Tibial nerve (tissue), 4 donors: ENCODE measurements around the gene EYA2. TPM values are rescaled to one million over a fixed set of nuclear protein-coding genes. Genes with fewer than 3 reads are reported as not detected.

Experiments used
- DNase-seq, 2 donors: peaks; one replicate each; pipeline ENCODE4 v3.0.0-alpha.2; 2019; ENCODE audit warnings: low spot score in 2 of 2
- H3K27ac ChIP-seq, 4 donors: fragments of 200-600 bp; sonication (generic) in 3 of 4; one replicate each; pipeline ENCODE4 v1.5.1; 2017 to 2019; ENCODE audit warnings: mild to moderate bottlenecking in 1 of 4
- H3K27me3 ChIP-seq, 2 donors: fragments of 200-600 bp; sonication (generic) in 1 of 2; one replicate each; pipeline versions ENCODE4 v1.5.1 to v1.6.0; 2017 to 2019
- H3K36me3 ChIP-seq, 3 donors: fragments of 200-600 bp; sonication (generic); one replicate each; pipeline ENCODE4 v1.5.1; 2018 to 2019
- H3K4me1 ChIP-seq, 4 donors: fragments of 200-600 bp; sonication (generic) in 3 of 4; one replicate each; pipeline ENCODE4 v1.5.1; 2017 to 2019
- H3K4me3 ChIP-seq, 4 donors: fragments of 200-600 bp; sonication (generic) in 3 of 4; one replicate each; pipeline ENCODE4 v1.5.1; 2017 to 2019; ENCODE audit warnings: mild to moderate bottlenecking in 1 of 4, moderate library complexity in 1 of 4
- H3K9me3 ChIP-seq, 4 donors: fragments of 200-600 bp; sonication (generic) in 3 of 4; one replicate each; pipeline ENCODE4 v1.5.1; 2017 to 2019
- CTCF ChIP-seq, 5 experiments: fragments of 200-600 bp in 3 of 5; fragments of 450-650 bp in 2 of 5; sonication (generic) in 3 of 5; IDR thresholded peaks; one replicate each; pipeline ENCODE4 v1.5.1; 2016 to 2019; ENCODE audit warnings: antibody characterized with exemption in 5 of 5, mild to moderate bottlenecking in 3 of 5, moderate library complexity in 2 of 5
- EP300 ChIP-seq, 2 donors: sonication (generic); formaldehyde crosslinking; IDR thresholded peaks; one replicate each; pipeline ENCODE4 v1.6.1; 2017; ENCODE audit warnings: antibody characterized with exemption in 2 of 2, mild to moderate bottlenecking in 1 of 2
- POLR2A ChIP-seq, 2 donors: fragments of 450-650 bp; IDR thresholded peaks; one replicate each; pipeline ENCODE4 v1.6.1; 2017; ENCODE audit warnings: antibody characterized with exemption in 2 of 2, mild to moderate bottlenecking in 2 of 2, moderate library complexity in 2 of 2
- WGBS, 2 donors: methylation state at CpG; one replicate each; pipeline ENCODE4 v1.1.5; 2018; 5-methylcytosine and 5-hydroxymethylcytosine counted together
- total RNA-seq, 4 donors: library from RNA; depleted of rRNA; stranded (reverse); fragments of >200 nt; gene quantifications; one replicate each; pipeline ENCODE4 v1.1.0, GENCODE V29; 2016

Gene EYA2
- total RNA-seq, 4 donors from 2014 or later, result 13.8 to 25.5 (median 20.2) TPM

GRCh38 chr20:47007826-47008655 lies 113.4 kb downstream of the EYA2 start:
- no peak for DNase-seq
- no peaks in the 10 kb centered on the region for H3K4me1 ChIP-seq
- no peaks in the 10 kb centered on the region for H3K27me3 ChIP-seq
- peaks cover 0 to 13% (median 0%) of the 10 kb centered on the region in 4 donors for H3K9me3 ChIP-seq
- no peak overlapping the region for H3K27ac ChIP-seq
- WGBS, 2 donors, result 64 to 73% methylated on average over 14 of the region's 14 CpGs
- no peak overlapping the region for H3K4me3 ChIP-seq
- peaks cover 0 to 66% (median 0%) of the 10 kb centered on the region in 3 donors for H3K36me3 ChIP-seq
- TF ChIP-seq POLR2A (IDR thresholded peaks at IDR 0.05), result no peak
- no peak for TF ChIP-seq EP300 (IDR thresholded peaks at IDR 0.05)
- TF ChIP-seq CTCF (IDR thresholded peaks at IDR 0.05), result no peak

- Histone ChIP-seq H3K27ac (no peak overlapping the region), H3K4me1 (no peaks in the 10 kb centered on the region), H3K27me3 (no peaks in the 10 kb centered on the region), H3K4me3 (no peak overlapping the region), H3K9me3 (peaks cover 0 to 9% (median 0%) of the 10 kb centered on the region in 4 donors), H3K36me3 (peaks cover 0 to 56% (median 0%) of the 10 kb centered on the region in 3 donors)
- WGBS, 2 donors, result 86 to 97% methylated on average over 7 of the region's 7 CpGs
- no peak for DNase-seq
- no peak for TF ChIP-seq POLR2A (IDR thresholded peaks at IDR 0.05)
- TF ChIP-seq EP300 (IDR thresholded peaks at IDR 0.05), result no peak
- TF ChIP-seq CTCF (IDR thresholded peaks at IDR 0.05), result no peak
Observed at GRCh38 chr20:47008842-47009518, 114.3 kb downstream of the EYA2 start.

- DNase-seq, result no peak
- Histone ChIP-seq H3K4me1 (no peaks in the 10 kb centered on the region), H3K4me3 (no peak overlapping the region), H3K27me3 (no peaks in the 10 kb centered on the region), H3K27ac (no peak overlapping the region), H3K9me3 (peaks cover 0 to 1% (median 0%) of the 10 kb centered on the region in 4 donors), H3K36me3 (peaks cover 0 to 48% (median 0%) of the 10 kb centered on the region in 3 donors)
- no peak for TF ChIP-seq EP300 (IDR thresholded peaks at IDR 0.05)
- no peak for TF ChIP-seq CTCF (IDR thresholded peaks at IDR 0.05)
- no peak for TF ChIP-seq POLR2A (IDR thresholded peaks at IDR 0.05)
Observed at GRCh38 chr20:47009784-47010183, 115.1 kb downstream of the EYA2 start.

- DNase-seq, result no peak
- no peak for TF ChIP-seq EP300 (IDR thresholded peaks at IDR 0.05)
- TF ChIP-seq CTCF (IDR thresholded peaks at IDR 0.05), result no peak
- no peak for TF ChIP-seq POLR2A (IDR thresholded peaks at IDR 0.05)
- Histone ChIP-seq H3K27me3 (no peaks in the 10 kb centered on the region), H3K27ac (no peak overlapping the region), H3K4me3 (no peak overlapping the region), H3K4me1 (no peaks in the 10 kb centered on the region), H3K9me3 (no peaks in the 10 kb centered on the region), H3K36me3 (peaks cover 0 to 43% (median 0%) of the 10 kb centered on the region in 3 donors)
- 83 to 87% methylated on average over 5 of the region's 5 CpGs for WGBS, 2 donors
Observed at GRCh38 chr20:47011984-47012383, 117.3 kb downstream of the EYA2 start.

- H3K4me3 ChIP-seq, result no peak overlapping the region
- no peaks in the 10 kb centered on the region for H3K9me3 ChIP-seq
- H3K27me3 ChIP-seq, result no peaks in the 10 kb centered on the region
- H3K27ac ChIP-seq, result no peak overlapping the region
- peaks cover 0 to 47% (median 0%) of the 10 kb centered on the region in 3 donors for H3K36me3 ChIP-seq
- no peak for DNase-seq
- 84 to 91% methylated on average over 8 of the region's 8 CpGs for WGBS, 2 donors
- TF ChIP-seq EP300 (IDR thresholded peaks at IDR 0.05) (no peak), POLR2A (IDR thresholded peaks at IDR 0.05) (no peak), CTCF (IDR thresholded peaks at IDR 0.05) (no peak)
- H3K4me1 ChIP-seq, result no peaks in the 10 kb centered on the region
Observed at GRCh38 chr20:47013606-47014005, 119.0 kb downstream of the EYA2 start.
